Measurements from ENCODE around the gene CD274. TPM values are rescaled to one million over a fixed set of nuclear protein-coding genes. Genes with fewer than 3 reads are reported as not detected.

CD274 gene
- total and polyA plus RNA-seq, 2 experiments from 2014 or later = not detected

- TF ChIP-seq ZNF462 (CRISPR knock-in tag; IDR thresholded peaks at IDR 0.05) (no peak), STAT1 (IDR thresholded peaks at IDR 0.05; ENCODE audit: unreplicated experiment) (no peak), NANOG (IDR thresholded peaks at IDR 0.05; ENCODE audit: borderline replicate concordance) (no peak)
- TF ChIP-seq, protein P1, sequence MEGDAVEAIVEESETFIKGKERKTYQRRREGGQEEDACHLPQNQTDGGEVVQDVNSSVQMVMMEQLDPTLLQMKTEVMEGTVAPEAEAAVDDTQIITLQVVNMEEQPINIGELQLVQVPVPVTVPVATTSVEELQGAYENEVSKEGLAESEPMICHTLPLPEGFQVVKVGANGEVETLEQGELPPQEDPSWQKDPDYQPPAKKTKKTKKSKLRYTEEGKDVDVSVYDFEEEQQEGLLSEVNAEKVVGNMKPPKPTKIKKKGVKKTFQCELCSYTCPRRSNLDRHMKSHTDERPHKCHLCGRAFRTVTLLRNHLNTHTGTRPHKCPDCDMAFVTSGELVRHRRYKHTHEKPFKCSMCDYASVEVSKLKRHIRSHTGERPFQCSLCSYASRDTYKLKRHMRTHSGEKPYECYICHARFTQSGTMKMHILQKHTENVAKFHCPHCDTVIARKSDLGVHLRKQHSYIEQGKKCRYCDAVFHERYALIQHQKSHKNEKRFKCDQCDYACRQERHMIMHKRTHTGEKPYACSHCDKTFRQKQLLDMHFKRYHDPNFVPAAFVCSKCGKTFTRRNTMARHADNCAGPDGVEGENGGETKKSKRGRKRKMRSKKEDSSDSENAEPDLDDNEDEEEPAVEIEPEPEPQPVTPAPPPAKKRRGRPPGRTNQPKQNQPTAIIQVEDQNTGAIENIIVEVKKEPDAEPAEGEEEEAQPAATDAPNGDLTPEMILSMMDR (conservative IDR thresholded peaks at IDR 0.05; ENCODE audit: low read depth in 2 of 2) = no peak
Observed at GRCh38 chr9:5499889-5500398, 49.6 kb downstream of the CD274 start (continued).

DNA sequence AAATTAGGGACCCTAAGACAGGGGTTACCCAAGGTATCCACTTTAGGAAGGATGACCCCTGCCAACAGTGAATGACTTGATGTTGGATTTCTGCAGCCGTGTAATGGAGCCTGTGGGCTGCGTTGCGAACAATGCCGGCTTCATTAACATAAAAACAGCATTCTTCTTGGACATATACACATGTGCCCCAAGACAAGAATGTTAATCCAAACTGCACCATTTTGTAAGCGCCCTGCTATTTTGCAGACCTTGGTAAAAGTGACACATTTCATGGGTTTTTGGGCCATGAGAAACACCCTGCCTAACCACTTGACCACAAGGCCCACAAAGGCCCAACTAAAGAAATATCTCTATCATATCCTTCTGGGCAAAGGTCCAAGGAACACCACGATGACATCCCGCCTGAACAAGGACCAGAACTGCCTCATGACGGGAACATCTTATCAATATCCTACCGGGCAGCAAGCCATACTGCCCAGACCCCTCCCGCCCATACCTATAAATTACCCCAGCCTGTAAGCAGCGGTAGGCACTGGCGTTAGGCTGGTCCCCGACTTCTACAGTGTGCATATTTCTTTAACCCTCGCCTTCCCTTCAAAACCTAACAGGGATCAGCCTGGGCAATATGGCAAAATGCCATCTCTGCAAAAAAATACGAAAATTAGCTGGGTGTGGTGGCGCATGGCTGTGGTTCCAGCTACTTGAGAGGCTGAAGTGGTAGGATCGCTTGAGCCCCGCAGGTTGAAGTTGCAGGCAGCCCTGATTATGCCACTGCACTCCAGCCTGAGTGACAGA is 50.3 kb downstream of the CD274 start:
- no peak overlapping the region for H2AFZ ChIP-seq
- H3K4me3 ChIP-seq = no peak overlapping the region
- H3K4me2 ChIP-seq = no peak overlapping the region
- no peaks in the 10 kb centered on the region for H3K79me2 ChIP-seq (replicated peaks; ENCODE audit: insufficient read depth)
- Mint-ChIP-seq H3K4me1 (peaks cover 3% of the 10 kb centered on the region; the same call in 2 of the 3 replicates), H3K9me3 (no peaks in the 10 kb centered on the region), H3K36me3 (ENCODE audit: low read depth) (no peaks in the 10 kb centered on the region), H3K4me3 (no peak overlapping the region), H3K27me3 (ENCODE audit: insufficient read depth, low read depth, poor library complexity) (no peaks in the 10 kb centered on the region), H3K27ac (no peak overlapping the region)
- H3K36me3 ChIP-seq (ENCODE audit: insufficient read depth) = no peaks in the 10 kb centered on the region
- no peak overlapping the region for H3K27ac ChIP-seq (ENCODE audit: low read depth)
- H3K9me2 ChIP-seq (ENCODE audit: insufficient read depth) = no peaks in the 10 kb centered on the region
- no peaks in the 10 kb centered on the region for H3K4me1 ChIP-seq (ENCODE audit: insufficient read depth)
- ATAC-seq (no peak), DNase-seq (ENCODE audit: low spot score) (no peak)
- no peaks in the 10 kb centered on the region for H3K27me3 ChIP-seq (ENCODE audit: insufficient read depth)
- H4K20me1 ChIP-seq (replicated peaks; ENCODE audit: insufficient read depth) = no peaks in the 10 kb centered on the region
- no peaks in the 10 kb centered on the region for H3F3A ChIP-seq (replicated peaks; ENCODE audit: low read depth)
- TF ChIP-seq ZNF331 (CRISPR knock-in tag; IDR thresholded peaks at IDR 0.05; ENCODE audit: low read depth) (no peak), REST (IDR thresholded peaks at IDR 0.05; ENCODE audit: unreplicated experiment) (no peak), ZNF114 (CRISPR knock-in tag; IDR thresholded peaks at IDR 0.05) (no peak)
